ENCODE results near the gene CACNA1C.

The CACNA1C gene

DNA sequence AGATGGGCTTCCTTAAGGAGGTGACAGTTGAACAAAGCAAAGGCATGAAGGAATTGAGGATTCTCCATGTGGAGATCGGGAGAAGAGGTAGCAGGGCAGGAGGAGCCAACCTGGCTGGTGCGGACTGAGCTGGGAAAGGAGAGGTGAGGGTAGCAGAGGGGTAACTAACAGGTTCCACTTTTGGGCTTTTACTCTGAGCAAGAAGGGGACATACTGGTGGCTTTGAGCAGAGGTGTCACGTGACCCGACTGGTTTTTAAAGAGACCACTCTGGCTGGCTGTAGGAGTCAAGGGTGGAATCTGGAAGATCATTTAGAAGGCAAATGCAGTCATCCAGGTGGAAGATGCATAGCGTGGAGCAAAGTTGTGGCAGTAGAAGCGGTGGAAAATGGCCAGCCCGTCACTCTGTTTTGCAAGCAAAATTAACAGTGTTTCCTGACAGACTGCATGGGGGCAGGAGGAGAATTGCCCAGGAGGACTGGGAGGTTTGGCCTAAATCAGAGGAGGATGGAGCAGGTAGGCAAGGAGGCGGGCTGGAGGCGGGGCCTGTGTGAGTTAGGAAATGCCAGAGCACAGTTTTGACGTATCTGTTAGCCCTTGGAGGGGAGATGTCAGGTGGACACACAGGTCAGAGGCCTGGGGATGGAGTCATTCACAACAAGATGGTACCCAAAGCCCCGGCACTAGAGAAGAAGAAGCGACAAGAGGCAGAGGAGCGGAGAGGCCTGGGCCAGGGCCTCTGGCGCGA lies 585.7 kb downstream of the CACNA1C start:
- no peak for DNase-seq

DNA sequence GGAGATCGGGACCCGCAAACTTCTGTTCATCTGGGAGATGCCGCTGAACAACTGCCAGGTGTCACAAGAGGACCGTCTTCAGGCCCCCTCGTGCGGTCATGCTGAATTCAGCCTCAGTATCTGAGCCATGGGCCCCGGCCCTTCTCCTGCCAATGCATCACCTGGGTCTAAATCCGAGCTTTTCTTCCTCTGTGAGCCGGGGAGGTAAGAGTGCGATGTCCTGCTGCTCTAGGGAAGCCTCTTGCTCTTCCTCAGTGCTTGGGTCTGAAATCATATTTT lies 586.2 kb downstream of the CACNA1C start:
- DNase-seq, result no peak

DNA sequence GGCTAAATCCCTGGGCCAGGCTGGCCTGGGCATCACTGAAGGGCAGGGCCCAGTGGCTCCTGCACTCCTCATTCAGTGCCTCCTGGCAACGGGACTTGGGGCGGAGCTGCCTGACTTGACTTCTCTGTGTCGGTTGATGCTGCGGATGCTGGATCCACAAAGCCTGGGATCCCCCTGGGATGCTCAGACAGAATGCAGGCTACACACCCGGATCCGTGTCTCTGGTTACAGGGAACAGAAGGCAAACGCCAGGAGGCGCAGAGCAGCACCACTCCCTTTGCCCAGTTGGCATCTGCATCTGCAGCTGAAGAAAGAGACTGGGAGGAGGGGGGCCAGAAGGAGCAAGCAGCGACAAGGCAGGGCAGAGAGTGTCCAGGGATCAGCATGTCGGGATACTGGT lies 587.5 kb downstream of the CACNA1C start:
- no peak for DNase-seq

DNA sequence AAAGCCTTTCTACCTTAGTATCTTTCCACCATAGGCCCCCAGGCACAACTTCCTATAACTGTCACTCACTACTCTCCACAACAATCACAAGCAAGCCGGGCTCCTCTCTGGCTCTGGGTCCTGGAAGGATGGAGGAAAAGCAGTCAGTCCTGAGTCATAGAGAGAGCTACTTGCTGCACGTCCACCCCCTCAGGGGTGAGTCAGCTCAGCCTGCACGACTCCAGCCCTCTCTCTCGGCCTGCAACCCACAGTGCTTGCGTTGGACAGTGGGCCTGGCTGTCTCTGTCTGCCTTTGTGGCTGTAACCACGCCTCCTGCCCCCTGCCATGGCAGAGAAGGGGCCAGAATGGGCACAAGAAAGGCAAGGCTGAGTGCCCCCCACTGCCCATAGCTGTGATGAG lies 587.9 kb downstream of the CACNA1C start:
- no peak for DNase-seq

DNA sequence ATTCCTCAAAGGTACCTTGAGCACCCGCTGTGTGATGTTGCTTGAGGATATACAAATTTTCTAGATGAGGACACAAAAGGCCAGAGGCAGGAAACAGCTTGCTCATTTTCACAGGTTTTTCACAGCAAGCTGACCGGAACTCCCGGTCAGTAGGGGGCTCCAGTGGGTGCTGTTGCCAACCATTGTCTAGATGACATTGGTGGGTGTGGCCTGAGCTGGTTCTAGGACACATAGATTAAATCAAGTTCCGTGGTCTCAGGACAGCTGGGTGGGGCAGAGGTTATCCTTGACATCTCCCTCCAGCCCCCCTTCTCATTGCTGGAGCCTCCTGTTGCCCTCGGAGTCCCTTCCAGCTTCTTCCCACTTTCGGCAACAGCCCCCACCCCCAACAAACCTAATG lies 588.4 kb downstream of the CACNA1C start:
- no peak for DNase-seq

DNA sequence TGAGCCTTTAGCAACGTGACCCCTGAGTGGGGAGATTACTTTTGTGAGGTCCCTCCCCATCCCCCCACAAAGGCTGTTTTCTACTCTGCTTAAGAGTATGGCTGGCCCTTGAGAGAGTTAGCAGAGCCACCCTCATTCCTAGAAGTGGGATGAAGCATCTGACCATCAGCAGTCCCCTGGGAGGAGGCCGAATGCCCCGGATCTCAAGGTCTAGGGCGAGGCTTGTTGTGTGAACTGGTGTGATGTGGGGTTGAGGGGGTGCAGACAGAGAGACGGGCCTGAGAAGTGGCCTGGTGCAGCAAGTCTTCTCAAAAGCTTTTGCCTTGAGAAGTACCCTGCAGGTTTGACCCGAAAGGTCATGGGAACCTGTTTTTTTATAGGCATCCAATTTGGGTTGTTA lies 589.0 kb downstream of the CACNA1C start:
- DNase-seq, result no peak

DNA sequence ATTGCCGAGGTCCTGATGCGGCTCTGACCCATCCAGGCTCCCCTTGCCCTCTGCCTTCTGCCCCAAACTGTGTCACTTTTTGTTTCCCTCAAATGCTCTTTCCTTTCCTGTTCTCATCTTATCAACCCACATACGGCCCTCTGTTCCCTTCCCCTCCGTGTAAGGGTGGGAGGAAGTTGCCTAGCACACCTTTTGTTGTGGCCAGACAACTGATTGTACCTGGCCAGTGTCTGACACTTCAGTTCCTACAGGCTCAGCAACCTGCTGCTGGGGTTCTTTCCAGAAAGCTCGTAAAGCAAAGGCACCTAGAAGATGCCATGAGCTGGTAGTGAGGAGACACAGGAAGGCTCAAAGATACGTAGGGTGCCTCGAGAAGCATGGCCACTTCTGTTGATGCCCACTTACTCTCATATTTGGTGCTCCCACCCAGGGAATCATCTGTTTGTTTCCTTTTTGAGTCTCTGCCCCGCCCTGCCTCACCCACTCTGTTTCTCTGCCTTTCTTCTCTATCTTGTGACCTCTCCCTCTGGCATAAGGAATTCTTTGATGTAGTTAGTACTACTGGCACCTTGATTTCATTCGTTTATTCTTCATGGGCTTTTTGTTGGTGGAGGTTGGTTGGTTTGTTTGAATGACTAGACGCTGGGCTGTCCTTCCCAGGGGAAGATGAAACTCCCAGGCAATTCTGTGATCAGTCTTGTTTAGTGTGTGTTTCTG lies 589.5 kb downstream of the CACNA1C start:
- no peak for DNase-seq

DNA sequence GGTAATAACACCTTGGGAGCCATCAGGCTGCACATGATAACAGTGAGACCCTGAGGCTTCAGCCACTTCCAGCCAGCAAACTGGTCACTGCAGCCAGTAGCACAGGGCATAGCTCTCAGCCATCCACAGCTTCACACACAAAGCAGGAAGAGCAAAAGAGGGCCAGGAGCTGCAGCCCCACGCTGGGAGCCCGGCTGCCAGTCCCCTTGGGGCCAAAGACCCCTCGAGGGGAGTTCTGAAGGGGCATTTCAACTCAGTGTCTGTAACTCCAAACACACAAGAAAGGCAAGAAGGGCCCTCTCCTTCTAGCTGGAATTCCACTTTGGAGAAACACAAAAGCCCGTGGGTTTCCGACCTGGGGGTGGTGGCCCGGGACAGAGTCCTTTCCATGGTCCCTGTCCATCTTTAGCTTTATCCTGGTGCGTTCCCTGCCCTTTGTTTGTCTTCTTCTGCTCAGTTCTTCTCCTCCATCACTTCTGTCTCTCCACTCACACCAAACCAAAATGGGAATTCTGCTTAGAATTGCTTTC lies 590.2 kb downstream of the CACNA1C start:
- DNase-seq, result no peak

DNA sequence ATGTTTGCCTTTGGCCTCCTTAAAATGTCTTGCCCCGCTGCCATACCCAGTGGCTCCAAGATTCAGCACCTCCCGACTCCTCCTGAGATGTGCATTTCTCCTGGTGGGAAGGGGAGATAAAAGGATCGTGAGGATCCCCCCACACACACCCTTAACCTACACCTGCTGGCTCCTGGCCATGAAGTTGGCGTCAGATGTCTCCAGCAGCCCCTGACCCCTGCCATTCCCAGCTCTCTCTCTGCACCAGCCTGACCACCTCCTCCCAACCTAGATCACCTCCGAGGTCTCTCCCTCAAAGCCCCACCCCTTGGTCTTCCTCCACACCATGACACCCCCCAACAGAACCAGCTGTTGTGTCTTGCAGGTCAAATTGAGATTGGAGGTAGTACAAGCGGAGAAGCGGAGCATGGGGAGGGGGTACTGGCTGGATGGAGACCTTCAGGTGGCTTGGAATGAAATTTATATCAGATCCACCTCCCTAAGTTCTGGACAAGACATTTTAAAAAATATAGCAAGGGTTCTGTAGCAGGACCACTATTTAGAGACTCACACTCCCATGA lies 590.9 kb downstream of the CACNA1C start:
- no peak for DNase-seq

DNA sequence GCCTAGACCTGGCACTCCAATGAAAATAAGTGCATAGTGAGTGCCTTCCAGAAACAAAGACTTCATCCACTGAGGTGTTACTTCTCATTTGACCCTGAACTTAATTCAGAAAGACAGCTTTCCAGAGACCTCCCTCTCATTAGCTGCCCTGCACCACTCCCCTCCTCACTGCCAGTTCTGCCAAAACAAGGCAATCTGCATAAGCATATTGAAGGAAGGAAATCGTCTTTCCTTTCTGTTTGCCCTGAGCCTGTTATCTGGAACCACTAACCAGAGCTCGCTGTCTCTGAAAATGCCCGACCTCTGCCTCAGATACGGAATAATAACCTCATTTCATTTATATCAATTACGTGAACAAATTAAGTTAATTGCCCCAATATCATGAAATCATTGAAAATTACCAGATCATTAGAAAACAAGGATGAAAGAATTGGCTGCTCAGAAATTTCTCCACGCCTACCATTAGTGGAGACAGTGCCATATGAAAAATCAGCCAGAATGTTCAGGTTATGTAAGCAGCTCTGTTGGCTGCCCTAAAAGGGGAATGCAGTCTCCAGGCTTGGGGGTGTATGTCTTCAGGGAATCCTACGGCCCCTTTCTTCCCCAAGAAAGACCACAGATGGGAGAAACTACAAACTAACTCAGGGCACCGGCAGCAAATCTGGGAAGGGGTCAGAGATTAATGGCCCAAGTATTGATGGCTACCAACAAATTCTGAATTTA lies 592.1 kb downstream of the CACNA1C start:
- DNase-seq, result no peak

DNA sequence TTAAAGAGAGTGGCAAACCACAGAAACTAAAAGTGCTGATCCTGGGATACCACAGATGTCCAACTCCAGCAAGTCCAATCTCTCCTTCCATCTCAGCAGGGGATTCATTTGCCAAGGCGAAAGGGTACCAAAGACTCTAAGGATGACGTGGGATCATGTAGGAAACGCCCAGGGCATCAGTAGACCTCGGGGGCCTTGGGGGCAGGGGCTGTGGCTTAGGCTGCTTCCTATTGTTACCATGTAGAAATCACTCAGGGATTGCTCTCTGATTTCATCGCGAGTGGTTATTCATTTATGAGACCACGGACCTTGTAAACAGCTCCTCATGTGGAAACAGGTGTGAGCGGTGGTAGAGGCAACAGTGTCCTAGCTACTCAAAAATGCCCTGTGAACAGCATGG lies 592.7 kb downstream of the CACNA1C start:
- DNase-seq, result no peak

DNA sequence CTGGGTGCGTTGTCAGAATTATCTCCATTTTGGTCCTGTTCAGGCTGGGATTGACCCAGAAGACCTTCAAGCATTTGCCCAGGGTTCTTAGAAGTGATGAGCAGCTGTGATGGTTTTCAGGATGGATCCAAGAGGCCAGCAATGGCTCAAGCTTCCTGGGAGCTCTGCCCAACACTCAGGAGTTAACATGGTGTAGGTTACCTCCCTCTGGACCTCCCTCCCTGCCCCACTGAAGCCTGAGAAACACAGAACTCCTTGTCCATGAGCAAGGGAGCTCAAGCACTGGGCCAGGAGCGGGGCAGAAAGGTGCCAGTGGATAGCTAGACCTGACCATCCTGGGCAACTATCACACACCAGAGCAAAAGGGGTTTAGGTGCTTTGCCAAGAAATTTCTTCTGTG lies 593.6 kb downstream of the CACNA1C start:
- no peak for DNase-seq

DNA sequence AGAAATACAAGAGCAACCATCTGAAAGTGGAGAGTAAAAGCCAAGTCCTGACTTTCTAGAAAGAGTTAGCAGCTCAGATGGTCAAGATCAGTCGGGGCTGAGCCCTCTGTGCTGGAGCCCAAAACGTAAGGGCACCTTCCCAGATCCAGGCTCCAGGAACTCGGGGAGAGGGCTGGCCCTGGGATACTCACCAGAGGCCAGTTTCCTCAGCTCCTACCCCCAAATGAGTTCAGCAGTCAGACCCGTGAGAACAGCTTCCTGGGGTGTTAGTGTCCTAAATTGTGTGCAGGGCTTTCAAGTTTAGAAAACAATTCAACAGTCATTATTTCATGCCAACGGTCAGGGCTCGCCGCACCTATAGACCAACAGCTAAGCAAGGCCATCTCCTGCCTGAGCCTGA lies 594.4 kb downstream of the CACNA1C start:
- DNase-seq, result no peak

DNA sequence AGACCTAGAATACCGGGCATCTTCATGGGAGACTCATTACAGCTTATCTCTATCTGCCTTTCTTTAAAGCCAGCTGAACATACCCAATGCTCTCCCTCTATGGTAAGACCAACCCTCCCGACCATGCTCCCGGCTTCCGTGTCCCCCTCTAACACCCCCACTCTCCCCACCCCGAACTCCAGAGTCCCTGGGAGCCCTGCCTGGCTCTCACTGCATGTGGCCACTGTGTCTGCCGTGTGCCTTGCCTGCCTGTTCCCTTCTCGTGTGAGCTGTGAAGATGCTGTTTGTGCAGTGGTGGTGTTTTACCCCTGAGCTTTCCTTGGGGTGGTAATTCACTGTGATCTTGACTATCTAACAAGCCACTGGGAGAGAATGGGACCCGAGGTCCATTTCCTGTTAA lies 595.6 kb downstream of the CACNA1C start:
- no peak for DNase-seq

DNA sequence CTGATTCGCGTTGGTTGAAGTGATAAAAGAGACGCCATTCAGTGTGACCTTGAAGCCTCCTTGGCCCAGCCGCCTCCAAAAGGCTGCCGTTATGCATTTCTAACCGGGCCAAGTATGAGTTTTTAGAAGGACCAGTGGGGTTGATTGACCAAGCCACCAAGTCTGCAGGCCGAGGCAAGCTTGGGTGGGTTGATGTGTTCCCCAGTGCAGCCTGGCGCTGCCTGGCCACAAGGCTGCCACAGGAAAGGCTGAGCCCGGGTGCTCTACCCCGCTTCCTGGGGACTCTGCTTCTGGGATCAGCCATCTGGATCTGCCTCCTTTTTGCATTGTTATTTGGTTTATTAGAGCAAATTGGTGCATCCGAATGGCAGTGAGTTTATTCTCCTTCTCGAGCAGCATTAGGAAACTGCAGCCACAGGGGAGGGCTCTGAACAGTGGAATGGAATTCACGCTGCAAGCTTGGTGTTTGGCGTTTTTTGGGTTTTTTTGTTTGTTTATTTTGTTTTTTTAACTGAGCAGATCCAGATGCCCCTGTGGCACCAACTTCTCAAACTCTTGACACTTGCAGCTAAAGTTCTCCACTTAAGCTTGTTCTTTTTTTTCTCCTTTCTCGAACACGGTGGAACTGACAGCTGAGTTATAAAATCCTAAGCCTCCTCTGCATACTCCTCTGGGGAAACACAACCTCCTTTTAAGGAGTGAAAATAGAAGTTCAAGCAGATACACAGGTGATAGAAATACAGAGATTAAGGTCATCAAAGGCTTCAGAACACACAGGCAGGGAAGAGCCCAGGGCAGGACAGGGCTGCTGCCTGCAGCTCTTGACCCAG lies 596.6 kb downstream of the CACNA1C start:
- no peak for DNase-seq

DNA sequence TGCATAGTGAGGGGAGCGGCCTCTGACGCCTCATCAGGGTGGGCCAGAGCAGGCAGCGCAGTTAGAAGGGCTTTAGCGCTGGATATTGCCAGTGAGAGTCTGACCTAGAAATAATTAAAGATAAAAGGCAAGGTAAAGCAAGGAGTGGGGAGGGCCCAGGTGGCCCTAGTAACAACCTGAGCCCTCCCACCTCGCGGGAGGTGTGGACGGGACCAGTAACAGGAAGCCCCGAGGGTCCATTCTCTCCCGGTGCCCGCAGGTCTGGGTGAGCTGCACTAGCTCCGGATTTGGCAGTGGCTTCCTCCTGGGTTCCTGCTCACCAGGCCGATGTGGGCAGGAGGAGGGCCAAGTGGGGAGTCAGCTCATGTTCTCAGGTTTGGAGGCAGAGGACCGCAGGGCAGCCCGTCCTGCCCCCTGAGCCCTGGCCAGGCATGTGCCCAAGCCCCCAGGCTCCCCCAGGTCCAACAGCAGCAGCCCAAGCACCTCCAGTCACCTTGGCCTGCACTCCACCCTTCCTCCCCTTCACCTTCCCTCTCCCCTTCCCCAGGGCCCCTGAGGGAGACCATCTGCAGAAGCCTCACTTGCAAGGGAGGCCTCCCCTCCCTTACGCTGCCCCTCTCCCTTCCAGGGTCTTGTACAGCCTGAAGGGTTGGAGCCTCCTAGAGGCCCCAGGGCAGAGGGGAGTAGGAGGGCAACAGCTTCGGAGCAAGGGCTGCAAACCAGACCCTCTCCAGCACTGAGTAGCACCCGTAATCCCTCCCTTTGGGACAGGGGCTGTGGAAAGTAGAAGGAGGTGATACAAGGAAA lies 597.7 kb downstream of the CACNA1C start:
- DNase-seq, result no peak

DNA sequence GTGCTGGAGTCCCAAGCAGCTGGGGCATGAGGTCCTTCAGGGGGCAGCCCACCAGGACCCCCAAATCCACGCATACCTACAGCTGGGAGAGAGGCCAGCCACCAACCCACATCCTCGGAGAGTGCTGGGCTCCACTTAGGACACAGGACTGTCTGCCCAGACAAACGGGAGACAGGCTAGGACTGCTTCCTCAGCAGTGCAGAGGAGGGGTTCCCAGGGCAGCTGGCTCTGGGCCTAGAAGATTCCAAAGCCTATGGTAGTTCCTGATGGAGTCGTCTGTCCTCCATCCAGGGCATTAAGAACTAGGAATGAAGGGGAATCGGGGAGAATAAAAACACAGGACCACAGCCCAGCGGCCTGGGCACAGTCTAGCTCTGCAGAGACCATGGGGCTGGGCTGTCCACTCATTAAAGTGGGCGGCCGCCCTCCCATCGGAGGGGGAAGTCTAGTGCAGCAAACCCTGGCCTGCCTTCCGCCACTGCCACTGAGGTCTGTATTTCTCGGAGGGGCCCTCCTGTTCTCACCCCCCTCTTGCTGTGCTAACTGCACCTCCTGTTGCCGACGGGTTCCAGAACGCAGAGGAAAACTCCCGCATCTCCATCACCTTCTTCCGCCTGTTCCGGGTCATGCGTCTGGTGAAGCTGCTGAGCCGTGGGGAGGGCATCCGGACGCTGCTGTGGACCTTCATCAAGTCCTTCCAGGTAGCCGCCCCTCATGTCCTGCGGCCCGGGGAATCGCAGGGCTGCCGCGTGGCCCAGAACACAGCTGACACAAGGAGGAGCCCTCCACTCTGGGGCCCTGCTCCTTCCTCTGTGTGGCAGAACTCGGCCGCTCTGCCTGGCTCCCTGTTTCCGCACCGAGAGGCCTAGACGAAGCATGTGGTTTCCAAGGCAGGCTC lies 598.5 kb downstream of the CACNA1C start:
- no peak for DNase-seq

DNA sequence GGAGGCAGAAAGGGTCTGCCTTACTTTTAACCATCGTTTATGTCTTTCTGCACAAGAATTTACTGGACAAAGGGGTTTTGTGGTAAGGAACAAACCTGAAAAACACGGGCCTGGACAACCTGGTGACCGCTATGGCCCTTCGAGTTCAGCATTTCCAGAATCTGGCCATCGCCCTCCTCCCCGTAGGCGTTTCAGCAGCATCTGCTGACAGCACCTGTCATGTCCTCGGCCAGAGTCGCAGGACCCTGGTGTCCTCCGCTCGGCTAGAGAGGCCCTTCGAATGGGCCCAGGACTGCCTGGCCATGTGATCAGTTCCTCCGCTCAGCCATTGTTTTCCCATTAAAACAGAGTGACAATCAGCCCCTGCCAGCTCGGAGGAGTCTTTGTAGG lies 599.2 kb downstream of the CACNA1C start:
- DNase-seq, result no peak

DNA sequence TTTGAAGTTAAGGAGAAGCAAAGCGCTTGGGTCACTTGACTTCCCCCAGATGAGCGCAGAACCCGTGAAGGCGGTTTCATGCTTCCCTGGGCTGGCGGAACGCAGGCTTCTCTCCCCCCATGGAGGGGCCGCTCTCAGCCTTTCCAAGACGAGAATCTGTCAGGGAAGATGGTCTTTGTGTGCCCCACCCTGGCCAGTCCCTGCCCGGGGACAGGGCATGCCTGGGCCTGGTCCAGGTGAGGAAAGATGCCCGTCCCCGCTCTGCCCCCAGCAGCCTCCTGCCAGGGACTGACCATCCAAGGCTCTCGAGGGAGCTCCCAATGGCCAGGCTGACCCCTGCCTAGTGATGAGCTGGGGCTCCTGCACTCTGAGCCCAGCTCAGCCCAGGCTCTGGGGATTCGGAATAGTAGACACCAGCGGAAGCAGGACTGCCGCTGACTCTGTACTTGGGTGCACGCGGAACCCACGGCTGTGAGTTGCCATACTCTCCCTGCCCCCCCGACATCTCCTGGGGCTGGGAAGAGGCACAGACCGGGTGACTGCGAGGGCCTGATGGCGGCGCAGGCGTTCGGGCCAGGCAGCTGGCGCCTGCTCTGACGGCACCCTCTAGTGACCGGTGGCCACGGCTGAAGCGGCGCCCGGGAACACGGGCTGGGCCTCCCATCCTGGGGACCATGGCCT lies 599.8 kb downstream of the CACNA1C start:
- DNase-seq, result no peak

DNA sequence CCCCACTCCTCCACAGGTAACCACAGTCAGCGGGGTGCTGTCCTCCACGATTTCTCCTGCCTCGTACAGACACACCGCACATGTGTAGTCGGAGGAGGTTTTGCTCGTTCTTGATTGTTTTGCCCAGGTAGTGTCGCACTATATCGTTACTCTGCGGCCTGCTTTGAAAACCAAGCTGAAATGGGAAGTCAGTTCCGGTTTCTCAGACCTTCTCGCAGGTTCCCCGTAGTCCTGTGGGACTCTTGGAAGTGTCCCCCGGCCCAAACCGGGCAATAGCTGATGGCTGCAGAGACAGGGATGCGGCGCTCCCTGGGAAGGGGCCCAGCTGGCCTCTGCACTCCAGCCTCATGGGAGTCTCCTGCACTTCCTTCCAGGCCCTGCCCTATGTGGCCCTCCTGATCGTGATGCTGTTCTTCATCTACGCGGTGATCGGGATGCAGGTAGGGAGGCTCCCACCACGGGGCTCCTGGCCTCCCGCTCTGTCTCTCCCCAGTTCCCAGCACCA lies 600.7 kb downstream of the CACNA1C start:
- no peak for DNase-seq

Data from central memory CD4-positive, alpha-beta T cell (primary cell).